Keratinocyte (primary cell): Measurements from ENCODE around the gene KCNMB3.

Source experiments
- EZH2 ChIP-seq: IDR thresholded peaks from one replicate; pipeline ENCODE4 v1.6.1; 2012; ENCODE audit warnings: inconsistent platforms, mild to moderate bottlenecking, low read length, moderate library complexity
- TF ChIP-seq, protein P1 (sequence below), 3 experiments: IDR thresholded peaks in 1 of 3; conservative IDR thresholded peaks in 1 of 3; optimal IDR thresholded peaks in 1 of 3; 2 replicates in 2 of 3; 3 replicates in 1 of 3; pipeline versions ENCODE3 to v1.5.1; 2011; ENCODE audit warnings: low read length in 3 of 3, mild to moderate bottlenecking in 3 of 3, moderate library complexity in 2 of 3, control low read depth in 1 of 3, inconsistent platforms in 1 of 3; ENCODE audit not compliant: insufficient read depth in 2 of 3; ENCODE audit errors: extremely low read depth in 1 of 3

GRCh38 chr3:179256813-179257212 lies 5.9 kb upstream of the KCNMB3 start:
- TF ChIP-seq EZH2, result no peak
- TF ChIP-seq, protein P1, sequence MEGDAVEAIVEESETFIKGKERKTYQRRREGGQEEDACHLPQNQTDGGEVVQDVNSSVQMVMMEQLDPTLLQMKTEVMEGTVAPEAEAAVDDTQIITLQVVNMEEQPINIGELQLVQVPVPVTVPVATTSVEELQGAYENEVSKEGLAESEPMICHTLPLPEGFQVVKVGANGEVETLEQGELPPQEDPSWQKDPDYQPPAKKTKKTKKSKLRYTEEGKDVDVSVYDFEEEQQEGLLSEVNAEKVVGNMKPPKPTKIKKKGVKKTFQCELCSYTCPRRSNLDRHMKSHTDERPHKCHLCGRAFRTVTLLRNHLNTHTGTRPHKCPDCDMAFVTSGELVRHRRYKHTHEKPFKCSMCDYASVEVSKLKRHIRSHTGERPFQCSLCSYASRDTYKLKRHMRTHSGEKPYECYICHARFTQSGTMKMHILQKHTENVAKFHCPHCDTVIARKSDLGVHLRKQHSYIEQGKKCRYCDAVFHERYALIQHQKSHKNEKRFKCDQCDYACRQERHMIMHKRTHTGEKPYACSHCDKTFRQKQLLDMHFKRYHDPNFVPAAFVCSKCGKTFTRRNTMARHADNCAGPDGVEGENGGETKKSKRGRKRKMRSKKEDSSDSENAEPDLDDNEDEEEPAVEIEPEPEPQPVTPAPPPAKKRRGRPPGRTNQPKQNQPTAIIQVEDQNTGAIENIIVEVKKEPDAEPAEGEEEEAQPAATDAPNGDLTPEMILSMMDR (optimal IDR thresholded peaks at IDR 0.05 in 1 of 3, IDR thresholded peaks at IDR 0.05 in 1 of 3, conservative IDR thresholded peaks at IDR 0.05 in 1 of 3; ENCODE audit: extremely low read depth in 1 of 3, insufficient read depth in 2 of 3, low read length in 3 of 3), result no peak
